ENCODE data around the gene NME5.
"Not testable (repeated sequence)": the region's sequence is repeated elsewhere in the genome, so short reads cannot be mapped to it uniquely, and the experiment has no call there.

The NME5 gene

GRCh38 chr5:138078006-138078643, 61.1 kb downstream of the NME5 start:
- Histone ChIP-seq H3K27ac (ENCODE audit: poor library complexity, severe bottlenecking) (no peak overlapping the region), H3K9me3 (ENCODE audit: severe bottlenecking) (no peaks in the 10 kb centered on the region), H3K4me3 (ENCODE audit: severe bottlenecking) (no peak overlapping the region), H3K27me3 (ENCODE audit: insufficient read depth, poor library complexity, severe bottlenecking) (no peaks in the 10 kb centered on the region), H3K36me3 (ENCODE audit: low read depth) (no peaks in the 10 kb centered on the region), H3K4me1 (ENCODE audit: insufficient read depth, poor library complexity, severe bottlenecking) (no peaks in the 10 kb centered on the region)
- no peak for TF ChIP-seq CTCF (IDR thresholded peaks at IDR 0.05; ENCODE audit: poor library complexity, severe bottlenecking)
- DNase-seq (ENCODE audit: low spot score): no peak
- ATAC-seq (ENCODE audit: low read depth): no peak

GRCh38 chr5:138077064-138077696, 62.0 kb downstream of the NME5 start:
- Histone ChIP-seq H3K4me1 (ENCODE audit: insufficient read depth, poor library complexity, severe bottlenecking) (no peaks in the 10 kb centered on the region), H3K36me3 (ENCODE audit: low read depth) (no peaks in the 10 kb centered on the region)

GRCh38 chr5:138070026-138070425, 69.2 kb downstream of the NME5 start:
- H3K4me3 ChIP-seq (ENCODE audit: severe bottlenecking); DNase-seq (ENCODE audit: low spot score); ATAC-seq (ENCODE audit: low read depth); H3K27me3 ChIP-seq (ENCODE audit: insufficient read depth, poor library complexity, severe bottlenecking); H3K9me3 ChIP-seq (ENCODE audit: severe bottlenecking); H3K4me1 ChIP-seq (ENCODE audit: insufficient read depth, poor library complexity, severe bottlenecking); H3K27ac ChIP-seq (ENCODE audit: poor library complexity, severe bottlenecking); H3K36me3 ChIP-seq (ENCODE audit: low read depth): not testable (repeated sequence)

More at GRCh38 chr5:138077064-138077696, 62.0 kb downstream of the NME5 start:
- Histone ChIP-seq H3K4me3 (ENCODE audit: severe bottlenecking) (no peak overlapping the region), H3K27me3 (ENCODE audit: insufficient read depth, poor library complexity, severe bottlenecking) (no peaks in the 10 kb centered on the region), H3K27ac (ENCODE audit: poor library complexity, severe bottlenecking) (no peak overlapping the region), H3K9me3 (ENCODE audit: severe bottlenecking) (no peaks in the 10 kb centered on the region)
- TF ChIP-seq CTCF (IDR thresholded peaks at IDR 0.05; ENCODE audit: poor library complexity, severe bottlenecking): peak; percentile 99
- DNase-seq (ENCODE audit: low spot score): no peak
- ATAC-seq (ENCODE audit: low read depth): peak; percentile 76

GRCh38 chr5:138068742-138069600, 70.3 kb downstream of the NME5 start:
- TF ChIP-seq CTCF (IDR thresholded peaks at IDR 0.05; ENCODE audit: poor library complexity, severe bottlenecking): peak; percentile 94
- Histone ChIP-seq H3K36me3 (ENCODE audit: low read depth) (no peaks in the 10 kb centered on the region), H3K27me3 (ENCODE audit: insufficient read depth, poor library complexity, severe bottlenecking) (no peaks in the 10 kb centered on the region), H3K9me3 (ENCODE audit: severe bottlenecking) (no peaks in the 10 kb centered on the region), H3K27ac (ENCODE audit: poor library complexity, severe bottlenecking) (no peak overlapping the region), H3K4me1 (ENCODE audit: insufficient read depth, poor library complexity, severe bottlenecking) (no peaks in the 10 kb centered on the region), H3K4me3 (ENCODE audit: severe bottlenecking) (no peak overlapping the region)
- DNase-seq (ENCODE audit: low spot score) (no peak), ATAC-seq (ENCODE audit: low read depth) (peak; percentile 91)

- no peaks in the 10 kb centered on the region for H3K36me3 ChIP-seq (ENCODE audit: low read depth)
- no peaks in the 10 kb centered on the region for H3K4me1 ChIP-seq (ENCODE audit: insufficient read depth, poor library complexity, severe bottlenecking)
- no peak overlapping the region for H3K4me3 ChIP-seq (ENCODE audit: severe bottlenecking)
- no peaks in the 10 kb centered on the region for H3K9me3 ChIP-seq (ENCODE audit: severe bottlenecking)
- DNase-seq (ENCODE audit: low spot score) (no peak), ATAC-seq (ENCODE audit: low read depth) (no peak)
- no peaks in the 10 kb centered on the region for H3K27me3 ChIP-seq (ENCODE audit: insufficient read depth, poor library complexity, severe bottlenecking)
- TF ChIP-seq CTCF (IDR thresholded peaks at IDR 0.05; ENCODE audit: poor library complexity, severe bottlenecking): no peak
- H3K27ac ChIP-seq (ENCODE audit: poor library complexity, severe bottlenecking): no peak overlapping the region
These were observed 71.3 kb downstream of the NME5 start for GRCh38 chr5:138067945-138068344.
